HPDE6-E6E7 (cell line): ENCODE measurements around the gene KCNK17.

Source experiments
- DNase-seq: peaks from one replicate; pipeline ENCODE4 v3.0.0; 2011; ENCODE audit warnings: missing footprints; ENCODE audit errors: extremely low spot score

The KCNK17 gene, protein sequence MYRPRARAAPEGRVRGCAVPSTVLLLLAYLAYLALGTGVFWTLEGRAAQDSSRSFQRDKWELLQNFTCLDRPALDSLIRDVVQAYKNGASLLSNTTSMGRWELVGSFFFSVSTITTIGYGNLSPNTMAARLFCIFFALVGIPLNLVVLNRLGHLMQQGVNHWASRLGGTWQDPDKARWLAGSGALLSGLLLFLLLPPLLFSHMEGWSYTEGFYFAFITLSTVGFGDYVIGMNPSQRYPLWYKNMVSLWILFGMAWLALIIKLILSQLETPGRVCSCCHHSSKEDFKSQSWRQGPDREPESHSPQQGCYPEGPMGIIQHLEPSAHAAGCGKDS

DNA sequence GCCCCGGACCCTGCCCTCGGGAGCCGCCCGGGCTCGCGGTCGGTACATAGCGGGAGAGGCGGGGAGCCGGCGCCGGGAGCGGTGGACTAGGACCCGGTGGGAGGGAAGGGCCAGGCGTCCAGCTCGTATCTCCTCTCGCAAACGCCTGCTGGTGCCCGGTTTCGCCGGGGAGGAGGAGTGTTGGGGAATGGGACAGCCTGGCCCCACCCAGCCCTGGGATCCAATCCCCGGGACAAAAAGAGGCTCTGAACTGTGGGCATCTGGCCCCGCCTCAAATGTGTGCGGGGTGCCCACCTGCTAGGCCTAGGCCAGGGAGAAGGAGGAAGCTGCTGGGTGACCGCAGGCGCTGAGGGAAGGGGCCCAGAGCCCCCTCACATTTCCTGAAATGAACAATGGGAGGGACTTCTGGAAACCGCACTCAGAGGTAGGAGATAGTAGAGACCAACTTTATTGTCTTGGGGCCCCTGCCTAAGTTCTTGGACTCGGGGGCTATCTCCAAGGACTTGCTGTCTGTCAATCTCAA, at the start of gene KCNK17:
Gene KCNK17 (minus strand): TSS at position 147 of the 523 bp plus-strand sequence. CDS start 99 bp downstream, at position 48.
- no peak for DNase-seq

DNA sequence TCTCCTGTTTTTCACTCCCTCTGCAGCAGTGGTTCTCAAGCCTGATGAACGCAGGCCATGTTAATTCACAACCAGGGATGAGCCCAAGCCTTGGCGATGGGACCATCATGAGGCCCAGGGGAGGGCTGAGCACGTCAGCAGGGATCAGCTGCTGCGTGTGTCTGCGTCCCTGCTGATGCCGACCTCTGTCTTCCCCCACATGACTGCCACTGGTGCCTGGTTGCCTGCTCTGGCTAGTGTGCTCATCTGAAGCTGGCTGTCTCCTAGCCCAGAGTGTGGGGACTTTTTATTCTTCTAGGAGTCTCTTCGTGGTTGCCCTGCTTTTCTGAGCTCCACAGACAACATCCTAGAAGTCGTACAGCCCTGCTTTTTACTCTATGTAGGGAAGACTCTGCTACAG, 49.1 kb upstream of the KCNK17 start:
- no peak for DNase-seq

DNA sequence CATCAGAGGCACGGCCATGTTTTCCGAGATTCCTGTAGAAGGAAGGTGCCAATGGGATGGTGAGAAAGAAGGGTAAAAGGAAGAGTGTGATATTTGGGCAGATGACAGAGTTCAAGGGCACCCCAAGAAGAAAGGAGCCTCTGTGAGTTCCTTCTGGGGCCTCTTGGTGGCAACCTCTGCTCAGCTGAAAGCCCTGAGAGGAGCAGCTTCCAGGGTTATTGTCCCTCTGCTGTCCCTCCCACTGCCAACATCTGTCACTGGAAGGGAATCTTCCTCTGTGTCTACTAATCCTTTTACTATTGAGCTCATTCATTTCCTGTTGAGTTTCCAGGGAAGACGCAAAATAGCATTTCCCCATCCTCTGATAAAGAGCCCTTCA, 48.3 kb upstream of the KCNK17 start:
- no peak for DNase-seq

DNA sequence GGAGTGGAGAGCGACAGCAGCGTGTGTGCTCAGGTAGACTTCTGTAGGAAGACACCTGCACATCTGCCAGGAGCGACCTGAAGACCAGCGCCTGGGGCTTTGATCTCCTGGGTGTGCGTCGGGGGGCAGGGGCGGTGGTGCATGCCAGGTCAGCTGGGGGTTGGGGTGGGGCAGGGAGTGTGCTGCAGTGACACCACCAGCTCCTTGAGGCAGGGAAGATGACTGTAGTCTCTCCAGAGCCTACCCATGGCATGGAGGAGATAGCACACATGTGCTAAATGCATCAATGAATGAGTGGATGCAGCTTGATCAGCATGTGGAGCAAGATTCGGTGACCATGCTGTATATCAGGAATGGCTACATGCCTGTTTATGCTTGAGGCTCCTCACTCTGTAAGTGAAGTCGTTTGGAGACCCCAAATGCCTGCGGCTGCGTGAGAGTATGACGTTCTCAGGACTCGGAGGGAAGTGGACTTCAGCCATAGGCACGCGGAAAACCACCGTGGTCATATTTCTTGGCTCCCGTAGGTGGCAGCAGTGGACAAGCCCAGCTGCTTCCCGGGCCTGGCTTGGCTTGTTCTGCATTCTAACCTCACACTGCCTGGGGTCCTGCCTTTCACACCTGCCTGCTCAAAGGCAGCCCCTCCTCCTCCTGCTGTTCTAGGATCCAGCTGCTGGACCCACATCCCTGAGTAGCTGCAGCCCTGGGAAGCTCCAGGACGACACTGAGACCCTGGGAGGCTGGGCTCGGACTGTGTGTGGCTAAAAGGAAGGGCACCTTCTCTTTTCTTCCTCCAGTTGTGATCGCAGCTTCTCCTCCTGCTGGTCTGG, 47.7 kb upstream of the KCNK17 start:
- peak; percentile 60 for DNase-seq

DNA sequence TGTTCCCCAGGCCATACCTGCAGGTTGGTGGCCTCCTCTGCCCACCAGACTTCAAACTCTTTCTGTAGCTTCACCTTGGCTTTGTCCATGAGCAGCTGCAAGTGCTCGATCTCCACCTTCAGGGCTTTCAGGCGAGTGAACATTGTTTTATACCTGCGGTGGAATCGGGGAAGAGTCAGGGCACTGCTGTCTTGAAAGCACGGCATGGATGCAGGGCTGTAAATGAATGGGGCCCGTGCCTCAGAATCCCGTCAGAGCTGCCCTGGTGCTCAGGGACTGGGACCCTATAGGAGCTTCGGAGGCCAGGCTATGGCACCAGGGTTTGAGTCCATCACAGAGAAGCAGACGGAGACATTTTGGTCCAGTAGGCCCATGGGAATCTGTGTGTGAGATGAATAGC, 46.2 kb upstream of the KCNK17 start:
- no peak for DNase-seq

DNA sequence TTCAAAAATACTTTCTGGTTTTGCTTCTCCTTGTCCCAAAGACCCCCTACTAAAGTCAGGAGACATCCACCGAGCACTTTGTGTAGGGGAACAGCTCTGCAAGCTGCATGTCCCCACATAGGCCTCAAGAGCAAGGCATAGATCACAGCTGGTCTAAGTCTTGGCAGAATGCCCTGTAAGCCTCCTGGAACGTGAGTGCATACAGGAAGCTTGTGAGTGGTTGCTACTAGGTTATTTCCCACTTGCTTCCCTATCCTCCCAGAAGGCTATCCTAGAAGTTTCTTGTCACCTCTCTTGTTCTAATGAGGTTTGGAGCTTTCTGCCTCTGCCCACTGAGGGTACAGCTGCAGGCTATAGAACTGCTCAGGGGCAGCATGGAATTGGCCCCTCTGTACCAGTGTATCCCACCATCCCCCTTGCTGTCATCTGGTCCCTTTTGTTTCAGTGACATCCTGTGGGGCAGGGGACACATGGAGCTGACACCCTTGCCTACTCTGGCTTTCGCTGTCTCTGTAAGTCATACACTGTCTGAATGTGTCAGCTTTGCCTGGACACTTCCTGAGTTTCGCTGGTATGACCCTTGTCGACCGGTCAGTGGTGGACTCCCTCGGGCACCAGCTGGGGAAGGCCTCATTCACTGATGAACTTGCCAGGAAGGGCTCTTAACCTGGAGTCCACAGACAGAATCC, 43.9 kb upstream of the KCNK17 start:
- no peak for DNase-seq

DNA sequence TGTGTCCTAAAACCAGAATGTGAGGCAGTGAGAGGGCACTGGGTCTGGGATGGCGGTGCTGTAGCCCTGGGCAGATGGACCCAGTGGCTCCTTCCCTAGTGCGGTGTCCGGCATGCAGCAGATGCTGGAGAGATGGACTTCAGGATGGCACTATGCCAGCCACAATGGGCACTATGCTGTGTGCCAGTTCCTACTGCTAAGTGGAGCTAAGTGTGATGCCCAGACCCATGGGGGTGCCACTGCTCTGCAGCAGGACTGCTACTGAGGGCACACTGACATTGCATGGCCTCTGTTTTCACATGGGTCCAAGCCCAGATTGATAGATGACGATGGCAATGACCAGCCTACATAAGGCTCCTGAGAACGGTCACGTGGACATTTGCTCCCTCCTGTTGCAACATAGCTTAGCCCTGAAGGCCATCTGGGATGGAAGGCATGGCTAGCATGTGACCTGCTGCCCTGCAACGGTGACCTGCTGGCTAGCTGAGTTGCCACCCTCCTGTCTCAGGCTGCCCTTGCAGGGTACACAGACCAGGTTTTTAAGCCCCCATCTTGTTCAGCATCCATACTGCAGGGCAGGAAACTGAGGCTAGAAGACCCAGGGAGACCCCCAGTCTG, 39.6 kb upstream of the KCNK17 start:
- DNase-seq, result no peak

DNA sequence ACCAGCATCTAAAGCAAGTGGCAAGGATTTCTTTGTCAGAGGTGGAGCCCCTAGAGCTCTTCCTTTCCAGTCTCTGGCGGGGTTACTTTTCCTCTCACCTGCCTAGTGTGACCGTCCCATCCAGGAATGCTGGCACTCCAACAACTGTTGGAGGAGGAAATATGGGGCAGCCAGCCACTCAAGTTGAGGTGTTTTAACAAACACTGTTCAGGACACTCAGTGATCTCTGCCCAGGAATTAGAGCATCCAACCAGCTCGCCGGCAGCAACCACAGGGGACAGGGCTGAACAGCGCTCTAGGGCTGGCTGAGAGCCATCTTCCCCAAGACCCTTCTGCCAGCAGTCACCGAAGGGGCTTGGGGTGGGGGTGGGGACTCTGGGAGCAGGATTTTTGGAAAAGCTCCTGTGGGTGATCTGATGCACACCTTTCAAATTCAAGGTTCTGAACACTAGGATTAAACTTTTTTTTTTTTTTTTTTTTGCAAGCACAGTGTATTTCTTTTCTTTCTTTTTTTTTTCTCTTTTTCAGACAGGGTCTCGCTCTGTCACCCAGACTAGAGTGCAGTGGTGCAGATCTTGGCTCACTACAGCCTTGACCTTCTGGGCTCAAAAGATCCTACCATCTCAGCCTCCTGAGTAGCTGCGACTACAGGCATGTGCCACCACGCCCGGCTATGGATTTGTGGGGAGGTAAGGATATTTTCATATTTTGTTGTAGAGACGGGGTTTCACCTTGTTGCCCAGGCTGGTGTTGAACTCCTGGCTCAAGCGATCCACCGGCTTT, 36.7 kb upstream of the KCNK17 start:
- DNase-seq, result no peak

DNA sequence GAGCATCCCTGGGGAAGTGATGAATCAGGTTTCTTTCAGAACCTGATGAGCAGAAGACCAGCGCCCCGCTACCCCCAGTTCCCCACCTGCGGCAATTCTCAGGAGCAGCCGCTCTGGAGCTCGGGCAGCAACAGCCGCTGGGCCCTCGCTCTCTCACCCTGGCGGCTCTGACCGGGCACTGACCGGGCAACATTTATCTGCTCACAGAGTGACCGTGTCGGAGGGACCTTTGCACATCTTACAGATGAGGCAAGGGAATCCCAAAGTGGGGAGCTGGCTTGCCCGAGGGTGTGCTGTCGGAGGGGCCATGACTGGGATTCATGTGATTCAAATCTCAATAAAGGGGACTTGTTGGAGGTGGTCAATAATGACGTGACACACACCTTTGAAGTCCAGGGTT, 34.5 kb upstream of the KCNK17 start:
- DNase-seq, result no peak

DNA sequence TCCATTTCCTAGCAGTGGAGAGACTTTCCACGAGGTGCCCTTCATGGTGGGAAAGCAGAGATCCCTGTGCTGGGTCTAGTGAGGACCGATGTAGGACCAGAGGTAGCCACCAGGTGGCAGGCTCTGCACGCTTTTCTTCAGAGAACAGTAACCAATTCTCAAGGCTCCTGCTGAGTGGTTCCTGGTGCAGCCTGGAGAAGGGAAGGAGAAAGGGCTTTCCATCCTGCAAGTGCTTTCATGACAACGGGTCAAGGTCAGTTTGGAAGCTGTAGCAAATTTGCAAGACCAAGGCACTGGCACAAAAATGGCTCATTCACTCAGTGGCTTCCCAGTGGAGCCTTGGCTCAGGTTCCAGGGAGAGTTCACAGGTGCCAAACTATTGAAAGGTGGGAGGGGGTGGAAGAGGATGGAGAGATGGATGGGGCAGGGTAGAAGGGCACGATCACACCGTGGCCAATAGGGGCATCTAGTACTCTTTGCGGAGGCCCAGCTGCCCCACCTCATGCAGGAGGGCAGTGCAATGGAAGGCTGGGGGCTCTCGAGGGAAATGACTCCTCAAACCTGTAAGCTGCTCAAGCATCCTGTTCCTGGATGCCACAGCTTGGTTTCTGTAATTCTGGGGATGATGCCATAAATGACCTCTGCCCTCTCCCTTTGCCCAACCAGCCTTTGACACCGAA, 33.8 kb upstream of the KCNK17 start:
- DNase-seq, result peak; percentile 81

DNA sequence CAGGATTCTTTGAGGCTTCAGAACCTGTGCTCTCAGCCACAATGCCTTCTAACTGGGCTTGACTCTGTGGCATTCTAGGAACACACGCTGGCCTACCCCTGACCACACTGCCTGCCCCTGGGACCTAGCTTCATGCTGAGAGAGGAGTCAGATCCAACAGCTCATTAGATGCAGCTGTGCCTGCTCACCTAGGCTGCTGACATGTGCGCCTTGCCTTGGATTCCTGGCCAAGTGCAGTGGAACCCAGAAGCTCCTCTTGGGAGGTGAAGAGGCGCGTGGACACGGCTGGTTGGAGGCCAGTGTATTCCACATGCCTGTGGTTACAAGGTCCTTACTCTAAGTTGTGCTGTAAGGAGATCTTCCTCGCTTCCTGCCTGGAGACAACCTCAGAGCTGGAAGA, 33.0 kb upstream of the KCNK17 start:
- no peak for DNase-seq

DNA sequence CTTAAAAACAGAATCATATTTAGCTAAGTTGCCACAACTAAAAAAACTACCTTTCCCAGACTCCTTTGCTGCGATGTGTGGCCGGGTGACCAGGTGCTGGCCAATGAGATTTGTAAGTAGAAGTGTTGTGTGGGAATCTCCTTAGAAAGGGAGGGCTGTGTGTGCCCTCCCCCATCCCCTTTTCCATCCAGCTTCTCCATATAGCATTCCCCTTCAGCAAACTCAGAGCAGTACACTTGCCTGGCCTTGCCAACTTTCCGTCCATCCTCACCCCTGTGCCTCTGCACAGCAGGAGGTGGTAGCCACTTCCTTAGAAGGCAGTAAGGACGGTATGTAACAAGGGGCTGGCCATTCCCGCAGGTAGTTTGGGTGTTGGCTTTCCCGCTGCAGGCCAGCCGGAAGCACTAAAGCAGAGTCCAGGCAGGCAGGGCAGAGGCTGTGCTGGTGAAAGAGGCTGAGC, 30.6 kb upstream of the KCNK17 start:
- no peak for DNase-seq

DNA sequence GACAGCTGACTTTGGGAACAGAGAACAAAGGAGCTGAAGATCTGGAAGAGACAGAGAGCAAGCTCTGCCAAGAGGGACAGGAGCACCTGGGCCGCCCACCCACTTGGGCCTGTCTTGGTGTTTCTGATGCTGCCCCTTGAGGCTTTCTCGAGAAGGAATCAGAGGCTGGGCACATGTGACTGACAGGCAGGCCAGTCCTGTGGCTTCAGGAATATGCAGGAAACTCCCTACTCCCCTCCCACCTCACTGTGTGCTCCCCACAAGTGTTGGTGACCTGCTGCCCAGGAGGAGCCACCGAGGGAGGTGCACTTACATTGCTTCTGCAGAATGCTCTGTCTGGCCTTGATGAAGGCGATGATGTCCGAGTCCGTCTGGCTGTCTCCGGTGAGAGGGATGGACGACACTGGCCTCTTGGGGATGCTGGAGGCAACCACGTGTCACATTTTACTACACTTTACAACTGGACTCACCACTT, 29.2 kb upstream of the KCNK17 start:
- DNase-seq, result no peak

DNA sequence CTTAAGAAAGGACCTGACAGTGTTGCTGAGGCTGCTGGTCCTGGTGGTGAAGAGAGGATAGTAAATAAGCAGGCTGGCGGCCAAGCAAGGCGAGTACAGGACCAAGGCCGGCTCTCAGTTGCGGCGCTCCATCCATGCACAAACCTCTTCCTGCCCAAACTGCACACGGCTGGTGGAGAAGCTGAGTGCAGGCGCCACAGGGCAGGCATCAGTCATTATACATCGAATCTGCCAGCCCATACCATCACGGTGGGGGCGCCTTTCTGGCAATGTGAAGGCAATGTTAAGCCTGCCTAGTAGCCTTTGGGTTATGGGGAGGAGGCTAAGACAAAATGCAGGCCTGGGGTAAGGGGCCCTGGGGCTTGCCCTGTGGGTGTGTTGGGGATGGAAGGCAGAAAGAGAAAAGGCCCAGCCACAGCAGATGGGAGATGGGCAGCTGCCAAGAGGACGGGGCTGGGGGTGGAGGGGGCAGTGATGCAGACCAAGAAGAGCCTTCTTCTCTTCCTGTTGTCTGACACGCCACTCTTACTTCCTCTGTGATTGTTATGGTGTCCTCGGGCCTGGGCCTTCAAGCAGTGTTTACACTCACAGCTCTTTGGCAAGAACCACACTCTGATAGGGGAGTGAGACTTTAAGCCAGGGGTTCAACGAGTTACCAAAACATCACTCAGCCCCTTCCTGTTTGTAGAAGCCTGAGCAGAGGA, 28.6 kb upstream of the KCNK17 start:
- no peak for DNase-seq

DNA sequence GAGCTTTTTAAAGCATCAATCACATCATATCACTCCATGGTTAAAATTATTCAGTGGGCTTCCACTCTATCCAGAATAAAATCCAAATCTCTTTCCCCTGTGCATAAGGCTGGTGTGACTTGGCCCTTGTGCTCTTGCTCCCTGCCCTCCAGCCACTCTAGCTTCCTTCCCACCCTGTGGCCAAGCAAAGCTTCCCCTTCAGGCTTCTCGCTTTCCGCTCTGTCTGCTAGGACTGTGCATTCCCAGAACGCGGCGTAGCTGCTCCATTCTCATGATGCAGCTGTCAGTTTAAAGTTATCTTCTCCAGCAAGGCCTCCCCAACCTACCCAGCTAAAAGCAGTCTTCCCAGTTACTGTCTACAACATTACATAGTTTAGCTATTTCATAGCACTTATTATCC, 27.7 kb upstream of the KCNK17 start:
- no peak for DNase-seq

DNA sequence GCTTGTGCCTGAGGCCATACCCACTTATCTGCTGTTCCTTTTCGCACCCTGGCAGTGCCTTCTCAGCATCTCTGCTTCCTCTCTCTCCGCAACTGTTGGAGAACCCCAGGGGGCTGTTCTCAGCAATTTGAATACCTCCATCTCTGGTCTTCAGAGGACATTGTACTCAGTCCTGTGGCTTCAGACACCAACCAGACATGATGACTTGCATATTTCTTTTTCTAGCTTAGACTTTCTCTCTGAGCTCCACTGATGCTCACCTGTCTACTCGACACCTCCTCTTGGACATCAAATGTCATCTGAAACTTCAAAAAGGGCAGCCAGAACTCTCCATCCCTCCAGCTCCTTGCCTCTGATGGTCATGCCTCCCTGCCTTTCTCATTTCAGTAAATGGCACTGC, 27.1 kb upstream of the KCNK17 start:
- no peak for DNase-seq

DNA sequence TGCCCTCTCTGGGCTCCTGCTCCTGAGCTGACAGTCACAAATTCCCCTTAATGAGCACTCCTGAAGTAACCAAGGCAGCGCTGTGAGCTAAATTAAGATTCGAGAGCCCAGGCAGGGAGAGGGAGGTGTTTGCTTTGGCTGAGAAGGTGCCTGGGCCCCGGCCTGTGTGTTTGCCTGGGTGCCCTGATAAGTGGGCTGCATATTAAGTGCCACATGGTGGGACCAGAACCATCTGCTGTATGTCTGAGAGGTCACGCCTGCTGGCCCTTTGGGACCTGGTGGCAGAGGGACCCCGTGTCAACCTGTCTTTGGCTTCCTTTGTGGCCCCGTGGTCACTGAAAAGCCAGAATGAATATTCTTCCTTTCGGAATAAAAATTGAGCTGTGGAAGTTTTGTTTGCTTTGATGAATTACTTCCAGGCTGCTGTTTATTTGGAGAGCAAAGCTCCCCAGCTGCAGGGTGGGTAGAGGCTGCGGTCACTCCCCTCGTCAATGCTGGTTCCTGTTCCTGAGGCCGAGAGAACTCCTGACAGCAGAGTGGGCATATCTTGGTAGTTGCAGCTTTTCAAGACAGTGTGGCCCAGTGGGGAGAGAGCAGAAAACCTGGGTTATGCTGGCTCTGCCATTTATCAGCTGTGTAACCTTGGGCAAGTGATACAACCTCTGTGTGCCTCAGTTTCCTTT, 25.8 kb upstream of the KCNK17 start:
- no peak for DNase-seq

DNA sequence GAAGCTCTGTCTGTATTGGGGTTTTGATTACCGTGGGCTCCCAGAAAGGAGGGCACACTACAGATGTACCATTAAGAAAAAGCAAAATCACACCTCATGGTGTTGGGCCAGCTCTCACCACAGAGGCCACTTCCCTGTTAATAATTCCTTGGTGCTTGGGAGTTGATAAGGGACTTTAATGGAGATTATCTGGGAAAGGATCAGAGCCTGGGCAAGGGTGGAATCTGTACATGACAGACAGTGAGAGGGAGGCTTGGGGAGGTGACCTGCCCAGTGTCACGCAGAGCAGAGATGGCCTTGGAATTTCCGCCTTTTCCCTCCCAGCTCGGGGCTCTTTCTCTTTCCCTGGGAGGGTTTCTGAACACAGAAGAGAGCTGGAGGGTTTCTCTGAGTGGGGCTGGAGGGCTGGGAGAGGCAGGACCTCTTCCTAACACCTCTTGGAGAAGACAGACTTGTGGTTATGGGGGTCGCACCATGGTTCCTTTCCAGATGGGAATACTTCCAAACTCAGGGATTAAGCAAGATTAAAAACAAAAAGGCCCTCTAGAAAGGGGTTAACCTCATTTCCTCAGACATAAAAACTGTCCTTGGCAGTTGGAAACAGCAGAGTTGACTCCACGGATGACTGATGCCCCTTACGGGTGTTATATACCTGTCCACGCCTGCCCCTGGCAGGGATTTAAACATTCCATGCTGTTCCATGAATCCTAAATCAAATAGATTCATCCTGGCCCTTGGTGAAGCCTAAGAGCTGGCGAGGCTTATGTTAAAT, 25.1 kb upstream of the KCNK17 start:
- no peak for DNase-seq
